Measurements from ENCODE around the gene SULT6B1.
"Not testable (repeated sequence)": the region's sequence is repeated elsewhere in the genome, so short reads cannot be mapped to it uniquely, and the experiment has no call there.

Gene SULT6B1

GRCh38 chr2:37230581-37230980, 42.1 kb upstream of the SULT6B1 start:
- no peak for TF ChIP-seq EZH2phosphoT487 (conservative IDR thresholded peaks at IDR 0.05; ENCODE audit: low read length)
- peaks cover 22% of the 10 kb centered on the region; the same call in 1 of the 2 replicates for H3K36me3 ChIP-seq (ENCODE audit: low read length)
- no peaks in the 10 kb centered on the region for H3F3A ChIP-seq (ENCODE audit: insufficient read depth)
- no peaks in the 10 kb centered on the region for H3K9me3 ChIP-seq (ENCODE audit: insufficient read depth, low read length)
- H4K20me1 ChIP-seq (ENCODE audit: low read depth, low read length), result peaks cover 12% of the 10 kb centered on the region
- no peak overlapping the region for H2AFZ ChIP-seq (ENCODE audit: low read depth, low read length, severe bottlenecking)
- peak overlapping the region; percentile 76 for H3K9ac ChIP-seq (ENCODE audit: low read length)
- peak overlapping the region; percentile 74 for H3K4me3 ChIP-seq (ENCODE audit: insufficient read depth, low read length, poor library complexity, severe bottlenecking)
- no peaks in the 10 kb centered on the region for H3K27me3 ChIP-seq (ENCODE audit: low read length)
- peak overlapping the region; percentile 48; the same call in 1 of the 2 replicates for H3K27ac ChIP-seq (ENCODE audit: low read depth, low read length)
- peaks cover 91% of the 10 kb centered on the region for H3K79me2 ChIP-seq (ENCODE audit: insufficient read depth, low read length)
- H3K9me2 ChIP-seq (replicated peaks; ENCODE audit: insufficient read depth, low read length), result no peaks in the 10 kb centered on the region
- H3K4me2 ChIP-seq (ENCODE audit: low read depth, low read length, poor library complexity, severe bottlenecking), result peak overlapping the region; percentile 98

DNA sequence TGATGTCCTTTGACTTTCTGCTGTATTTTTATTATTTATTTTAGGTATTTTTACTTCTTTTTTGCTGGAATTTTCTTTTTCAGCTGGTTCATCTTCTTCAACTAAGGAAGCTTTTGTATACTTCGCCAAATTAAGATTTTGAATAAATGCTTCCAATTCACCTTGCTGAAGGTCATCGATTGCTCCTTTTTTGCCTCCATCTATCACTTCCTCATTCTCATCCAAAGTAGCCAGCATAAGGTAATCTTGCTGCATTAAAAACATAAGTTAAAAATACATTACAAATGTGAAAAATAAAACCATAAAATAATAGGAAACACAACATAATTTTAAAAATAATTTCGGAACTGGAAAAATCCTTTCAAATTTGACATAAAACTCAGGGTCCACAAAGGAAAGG, 40.3 kb upstream of the SULT6B1 start:
- Histone ChIP-seq H3K9ac (ENCODE audit: low read length) (no peak overlapping the region), H3K9me2 (replicated peaks; ENCODE audit: insufficient read depth, low read length) (no peaks in the 10 kb centered on the region), H3K36me3 (ENCODE audit: low read length) (peaks cover 25% of the 10 kb centered on the region; the same call in 1 of the 2 replicates), H3K27ac (ENCODE audit: low read depth, low read length) (no peak overlapping the region), H3K4me3 (ENCODE audit: insufficient read depth, low read length, poor library complexity, severe bottlenecking) (no peak overlapping the region), H3K27me3 (ENCODE audit: low read length) (no peaks in the 10 kb centered on the region), H3F3A (ENCODE audit: insufficient read depth) (no peaks in the 10 kb centered on the region), H3K9me3 (ENCODE audit: insufficient read depth, low read length) (no peaks in the 10 kb centered on the region), H2AFZ (ENCODE audit: low read depth, low read length, severe bottlenecking) (no peak overlapping the region), H4K20me1 (ENCODE audit: low read depth, low read length) (peaks cover 23% of the 10 kb centered on the region), H3K4me2 (ENCODE audit: low read depth, low read length, poor library complexity, severe bottlenecking) (peak overlapping the region; percentile 98), H3K79me2 (ENCODE audit: insufficient read depth, low read length) (peaks cover 91% of the 10 kb centered on the region)
- TF ChIP-seq EZH2phosphoT487 (conservative IDR thresholded peaks at IDR 0.05; ENCODE audit: low read length), result no peak
- TF ChIP-seq, protein P1, sequence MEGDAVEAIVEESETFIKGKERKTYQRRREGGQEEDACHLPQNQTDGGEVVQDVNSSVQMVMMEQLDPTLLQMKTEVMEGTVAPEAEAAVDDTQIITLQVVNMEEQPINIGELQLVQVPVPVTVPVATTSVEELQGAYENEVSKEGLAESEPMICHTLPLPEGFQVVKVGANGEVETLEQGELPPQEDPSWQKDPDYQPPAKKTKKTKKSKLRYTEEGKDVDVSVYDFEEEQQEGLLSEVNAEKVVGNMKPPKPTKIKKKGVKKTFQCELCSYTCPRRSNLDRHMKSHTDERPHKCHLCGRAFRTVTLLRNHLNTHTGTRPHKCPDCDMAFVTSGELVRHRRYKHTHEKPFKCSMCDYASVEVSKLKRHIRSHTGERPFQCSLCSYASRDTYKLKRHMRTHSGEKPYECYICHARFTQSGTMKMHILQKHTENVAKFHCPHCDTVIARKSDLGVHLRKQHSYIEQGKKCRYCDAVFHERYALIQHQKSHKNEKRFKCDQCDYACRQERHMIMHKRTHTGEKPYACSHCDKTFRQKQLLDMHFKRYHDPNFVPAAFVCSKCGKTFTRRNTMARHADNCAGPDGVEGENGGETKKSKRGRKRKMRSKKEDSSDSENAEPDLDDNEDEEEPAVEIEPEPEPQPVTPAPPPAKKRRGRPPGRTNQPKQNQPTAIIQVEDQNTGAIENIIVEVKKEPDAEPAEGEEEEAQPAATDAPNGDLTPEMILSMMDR (IDR thresholded peaks at IDR 0.05; ENCODE audit: insufficient read depth, low read length, poor library complexity, severe bottlenecking), result no peak

DNA sequence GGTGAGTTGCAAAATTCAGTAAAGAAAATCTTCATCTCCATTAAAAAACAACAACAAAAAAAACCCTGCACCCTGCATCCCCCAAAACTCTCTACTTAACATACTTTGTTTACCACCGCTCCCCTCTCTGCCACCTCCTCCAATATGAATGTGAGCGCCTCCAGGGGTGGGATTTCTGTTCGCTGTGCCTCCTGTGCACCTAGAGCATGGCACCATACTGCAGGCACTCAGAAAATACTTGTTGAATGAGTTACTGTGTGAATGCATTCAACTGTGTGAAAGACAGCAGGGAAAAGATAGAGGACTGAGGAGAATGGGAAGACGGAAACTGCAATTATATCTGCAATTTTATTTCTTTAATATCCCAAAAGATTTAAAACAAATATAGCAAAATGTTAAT, 38.4 kb upstream of the SULT6B1 start:
- H4K20me1 ChIP-seq (ENCODE audit: low read depth, low read length), result peaks cover 23% of the 10 kb centered on the region
- no peaks in the 10 kb centered on the region for H3K9me3 ChIP-seq (ENCODE audit: insufficient read depth, low read length)
- TF ChIP-seq, protein P1 (IDR thresholded peaks at IDR 0.05; ENCODE audit: insufficient read depth, low read length, poor library complexity, severe bottlenecking), result no peak
- no peak for TF ChIP-seq EZH2phosphoT487 (conservative IDR thresholded peaks at IDR 0.05; ENCODE audit: low read length)
- H3K4me2 ChIP-seq (ENCODE audit: low read depth, low read length, poor library complexity, severe bottlenecking), result peak overlapping the region; percentile 17
- H3K9ac ChIP-seq (ENCODE audit: low read length), result no peak overlapping the region
- H3K9me2 ChIP-seq (replicated peaks; ENCODE audit: insufficient read depth, low read length), result no peaks in the 10 kb centered on the region
- H3F3A ChIP-seq (ENCODE audit: insufficient read depth), result 0 out of 2 replicates have a peak, but pooled peaks cover 3% of the 10 kb centered on the region
- no peaks in the 10 kb centered on the region for H3K27me3 ChIP-seq (ENCODE audit: low read length)
- peaks cover 32% of the 10 kb centered on the region; the same call in 1 of the 2 replicates for H3K36me3 ChIP-seq (ENCODE audit: low read length)
- H2AFZ ChIP-seq (ENCODE audit: low read depth, low read length, severe bottlenecking), result no peak overlapping the region
- H3K79me2 ChIP-seq (ENCODE audit: insufficient read depth, low read length), result peaks cover 87% of the 10 kb centered on the region
- H3K4me3 ChIP-seq (ENCODE audit: insufficient read depth, low read length, poor library complexity, severe bottlenecking), result no peak overlapping the region
- H3K27ac ChIP-seq (ENCODE audit: low read depth, low read length), result no peak overlapping the region

GRCh38 chr2:37225129-37225528, 36.7 kb upstream of the SULT6B1 start:
- H3K4me2 ChIP-seq (ENCODE audit: low read depth, low read length, poor library complexity, severe bottlenecking), result peak overlapping the region; percentile 3
- H3K79me2 ChIP-seq (ENCODE audit: insufficient read depth, low read length), result peaks cover 71% of the 10 kb centered on the region
- H3K9me2 ChIP-seq (replicated peaks; ENCODE audit: insufficient read depth, low read length); H3K27me3 ChIP-seq (ENCODE audit: low read length); H2AFZ ChIP-seq (ENCODE audit: low read depth, low read length, severe bottlenecking); H3K9ac ChIP-seq (ENCODE audit: low read length); H3K27ac ChIP-seq (ENCODE audit: low read depth, low read length); H3F3A ChIP-seq (ENCODE audit: insufficient read depth); H3K4me3 ChIP-seq (ENCODE audit: insufficient read depth, low read length, poor library complexity, severe bottlenecking); H3K9me3 ChIP-seq (ENCODE audit: insufficient read depth, low read length): not testable (repeated sequence)
- peaks cover 23% of the 10 kb centered on the region for H4K20me1 ChIP-seq (ENCODE audit: low read depth, low read length)
- peaks cover 44% of the 10 kb centered on the region; the same call in 1 of the 2 replicates for H3K36me3 ChIP-seq (ENCODE audit: low read length)

All from SU-DHL-6 (cell line).